Thoracic aorta (tissue), 2 donors: Measurements from ENCODE around the gene NEURL1. TPM values are rescaled to one million over a fixed set of nuclear protein-coding genes. Genes with fewer than 3 reads are reported as not detected.

Experiments used
- ATAC-seq: fragments of 150-250 bp; one replicate; pipeline ENCODE4 v1.8.0; 2017; ENCODE audit warnings: low read depth; ENCODE audit not compliant: insufficient number of reproducible peaks, low FRiP score
- DNase-seq: peaks from one replicate; pipeline ENCODE4 v3.0.0-alpha.2; 2020; ENCODE audit warnings: low spot score
- H3K27ac ChIP-seq, 2 donors: fragments of 200-600 bp; sonication (generic); 1 replicate in 1 of 2; 2 replicates in 1 of 2; pipeline ENCODE4 v1.5.1; 2016; ENCODE audit warnings: mild to moderate bottlenecking in 2 of 2, moderate library complexity in 2 of 2
- H3K27me3 ChIP-seq: fragments of 200-600 bp; sonication (generic); replicated peaks from 2 replicates; pipeline ENCODE4 v1.6.0; 2016; ENCODE audit warnings: mild to moderate bottlenecking; ENCODE audit not compliant: insufficient read depth
- H3K36me3 ChIP-seq: fragments of 200-600 bp; sonication (generic); one replicate; pipeline ENCODE4 v1.5.1; 2016
- H3K4me1 ChIP-seq, 2 donors: fragments of 200-600 bp; sonication (generic); 1 replicate in 1 of 2; 2 replicates in 1 of 2; pipeline versions ENCODE4 v1.5.1 to v1.6.0; 2016; ENCODE audit warnings: low read depth in 2 of 2, mild to moderate bottlenecking in 1 of 2; ENCODE audit not compliant: control insufficient read depth in 1 of 2
- H3K4me3 ChIP-seq: fragments of 200-600 bp; sonication (generic); 2 replicates; pipeline ENCODE4 v1.5.1; 2016; ENCODE audit warnings: mild to moderate bottlenecking
- H3K9me3 ChIP-seq: fragments of 200-600 bp; sonication (generic); 2 replicates; pipeline ENCODE4 v1.5.1; 2016
- total RNA-seq, 2 donors: library from RNA; depleted of rRNA; stranded (reverse); fragments of >200 nt; gene quantifications; one replicate each; pipeline versions ENCODE4 v1.1.0 to v1.2.3, GENCODE V29; 2016
- TF ChIP-seq, protein P1 (sequence below): fragments of 200-600 bp; sonication (generic); IDR thresholded peaks from one replicate; pipeline ENCODE4 v1.5.1; 2019; ENCODE audit warnings: antibody characterized with exemption

The NEURL1 gene
- total RNA-seq, 2 donors from 2014 or later = 0.28 TPM; not detected in 1

DNA sequence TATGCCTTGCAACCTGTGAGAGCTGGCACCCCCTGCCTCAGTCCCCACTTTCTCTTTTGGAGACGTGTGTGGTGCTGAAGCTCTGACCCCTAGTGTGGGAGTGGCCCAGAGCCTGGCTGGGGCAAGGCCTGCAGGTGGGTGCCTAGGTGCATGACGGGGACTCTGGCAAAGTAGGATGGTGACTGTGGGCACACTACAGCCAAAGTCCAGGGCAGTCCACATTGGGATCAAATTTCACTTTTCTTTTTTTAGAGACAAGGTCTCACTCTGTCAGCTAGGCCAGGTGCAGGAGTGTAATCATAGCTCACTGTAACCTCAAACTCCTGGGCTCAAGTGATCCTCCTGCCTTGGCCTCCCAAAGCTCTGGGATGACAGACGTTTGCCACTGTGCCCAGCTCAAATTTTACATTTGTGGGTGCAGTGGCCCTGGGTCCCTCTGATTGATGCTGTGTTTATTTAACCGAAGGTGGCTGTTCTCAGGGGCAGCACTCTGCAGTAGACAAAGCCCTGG lies 52.3 kb downstream of the NEURL1 start:
- no peaks in the 10 kb centered on the region for H3K27me3 ChIP-seq
- DNase-seq (no peak), ATAC-seq (no peak)
- no peak overlapping the region for H3K4me3 ChIP-seq
- no peak overlapping the region for H3K27ac ChIP-seq
- TF ChIP-seq, protein P1, sequence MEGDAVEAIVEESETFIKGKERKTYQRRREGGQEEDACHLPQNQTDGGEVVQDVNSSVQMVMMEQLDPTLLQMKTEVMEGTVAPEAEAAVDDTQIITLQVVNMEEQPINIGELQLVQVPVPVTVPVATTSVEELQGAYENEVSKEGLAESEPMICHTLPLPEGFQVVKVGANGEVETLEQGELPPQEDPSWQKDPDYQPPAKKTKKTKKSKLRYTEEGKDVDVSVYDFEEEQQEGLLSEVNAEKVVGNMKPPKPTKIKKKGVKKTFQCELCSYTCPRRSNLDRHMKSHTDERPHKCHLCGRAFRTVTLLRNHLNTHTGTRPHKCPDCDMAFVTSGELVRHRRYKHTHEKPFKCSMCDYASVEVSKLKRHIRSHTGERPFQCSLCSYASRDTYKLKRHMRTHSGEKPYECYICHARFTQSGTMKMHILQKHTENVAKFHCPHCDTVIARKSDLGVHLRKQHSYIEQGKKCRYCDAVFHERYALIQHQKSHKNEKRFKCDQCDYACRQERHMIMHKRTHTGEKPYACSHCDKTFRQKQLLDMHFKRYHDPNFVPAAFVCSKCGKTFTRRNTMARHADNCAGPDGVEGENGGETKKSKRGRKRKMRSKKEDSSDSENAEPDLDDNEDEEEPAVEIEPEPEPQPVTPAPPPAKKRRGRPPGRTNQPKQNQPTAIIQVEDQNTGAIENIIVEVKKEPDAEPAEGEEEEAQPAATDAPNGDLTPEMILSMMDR = no peak
- H3K4me1 ChIP-seq = peaks cover 4 to 7% of the 10 kb centered on the region in 2 donors
- no peaks in the 10 kb centered on the region for H3K9me3 ChIP-seq
- no peaks in the 10 kb centered on the region for H3K36me3 ChIP-seq

DNA sequence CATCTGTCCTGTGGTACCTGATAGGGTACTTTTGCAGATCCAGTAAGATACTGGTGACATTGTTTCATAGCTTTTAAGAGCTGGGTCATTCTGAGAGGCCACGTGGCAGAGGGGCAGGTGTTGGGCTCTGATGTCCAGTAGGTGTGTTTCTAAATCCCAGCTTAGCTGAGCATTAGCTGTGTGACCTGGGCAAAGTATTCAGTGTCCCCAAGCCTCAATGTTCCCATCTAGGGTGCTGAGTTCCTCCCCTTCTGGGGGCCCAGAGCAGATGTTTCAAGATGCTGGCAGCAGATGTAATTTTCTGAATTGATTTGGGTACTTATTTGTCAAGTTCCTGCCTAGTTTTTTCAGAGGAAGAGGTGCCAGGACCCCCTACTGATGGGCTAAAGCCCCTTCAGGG lies 52.9 kb downstream of the NEURL1 start:
- no peak overlapping the region for H3K27ac ChIP-seq
- no peaks in the 10 kb centered on the region for H3K27me3 ChIP-seq
- peaks cover 4 to 7% of the 10 kb centered on the region in 2 donors for H3K4me1 ChIP-seq
- TF ChIP-seq, protein P1 = no peak
- H3K36me3 ChIP-seq = no peaks in the 10 kb centered on the region
- no peak overlapping the region for H3K4me3 ChIP-seq
- ATAC-seq (no peak), DNase-seq (no peak)
- H3K9me3 ChIP-seq = no peaks in the 10 kb centered on the region

DNA sequence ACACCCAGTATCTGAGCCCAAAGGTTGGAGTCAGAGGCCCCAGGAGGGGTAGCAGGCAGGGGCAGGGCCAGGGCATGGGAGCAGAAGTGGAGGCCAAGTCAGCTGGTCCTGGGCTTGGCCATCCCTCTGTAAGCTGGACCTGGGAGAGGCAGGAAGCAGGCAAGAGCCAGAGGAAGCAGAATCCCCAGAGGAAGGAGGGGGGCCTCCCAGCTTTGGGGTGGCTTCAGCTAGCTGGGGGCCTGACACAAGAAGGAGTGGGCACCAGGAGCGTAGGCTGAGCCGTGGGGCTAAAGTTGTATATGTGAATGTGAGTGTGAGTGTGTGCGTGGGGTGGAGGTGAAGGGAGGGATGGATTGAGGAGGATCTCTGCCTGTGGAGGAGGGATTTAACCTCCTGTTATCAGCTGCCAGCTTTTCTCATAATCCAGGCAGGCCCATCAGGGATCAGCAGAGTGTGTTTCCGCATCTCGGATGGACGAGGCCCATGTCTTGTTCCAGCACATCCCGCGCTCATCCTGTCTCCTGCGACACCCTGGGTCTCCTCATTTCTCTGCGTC lies 54.0 kb downstream of the NEURL1 start:
- TF ChIP-seq, protein P1 = no peak
- Histone ChIP-seq H3K9me3 (no peaks in the 10 kb centered on the region), H3K27me3 (no peaks in the 10 kb centered on the region), H3K4me3 (no peak overlapping the region), H3K36me3 (no peaks in the 10 kb centered on the region), H3K4me1 (peaks cover 4 to 7% of the 10 kb centered on the region in 2 donors), H3K27ac (no peak overlapping the region)
- no peak for DNase-seq
- no peak for ATAC-seq

DNA sequence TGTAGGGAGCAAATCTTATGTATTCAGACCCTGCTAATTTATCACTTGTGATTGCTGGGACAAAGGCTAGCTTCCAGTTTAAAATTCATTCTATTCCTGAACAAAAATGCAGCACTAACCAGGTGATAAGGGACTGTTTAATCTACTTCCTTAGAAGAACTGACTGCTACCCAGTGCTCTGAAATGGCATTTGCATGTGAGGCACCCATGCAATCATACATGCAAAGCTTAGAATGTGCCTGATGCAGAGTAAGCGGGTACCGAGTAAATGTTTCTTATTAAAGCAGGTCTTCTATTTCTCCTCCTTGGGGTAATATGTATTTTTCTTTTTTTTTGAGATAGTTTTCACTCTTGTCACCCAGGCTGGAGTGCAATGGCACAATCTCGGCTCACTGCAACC lies 54.5 kb downstream of the NEURL1 start:
- ATAC-seq (no peak), DNase-seq (no peak)
- Histone ChIP-seq H3K9me3 (no peaks in the 10 kb centered on the region), H3K27ac (no peak overlapping the region), H3K36me3 (no peaks in the 10 kb centered on the region), H3K4me3 (no peak overlapping the region), H3K27me3 (no peaks in the 10 kb centered on the region), H3K4me1 (peaks cover 3 to 5% of the 10 kb centered on the region in 2 donors)
- TF ChIP-seq, protein P1 = no peak

DNA sequence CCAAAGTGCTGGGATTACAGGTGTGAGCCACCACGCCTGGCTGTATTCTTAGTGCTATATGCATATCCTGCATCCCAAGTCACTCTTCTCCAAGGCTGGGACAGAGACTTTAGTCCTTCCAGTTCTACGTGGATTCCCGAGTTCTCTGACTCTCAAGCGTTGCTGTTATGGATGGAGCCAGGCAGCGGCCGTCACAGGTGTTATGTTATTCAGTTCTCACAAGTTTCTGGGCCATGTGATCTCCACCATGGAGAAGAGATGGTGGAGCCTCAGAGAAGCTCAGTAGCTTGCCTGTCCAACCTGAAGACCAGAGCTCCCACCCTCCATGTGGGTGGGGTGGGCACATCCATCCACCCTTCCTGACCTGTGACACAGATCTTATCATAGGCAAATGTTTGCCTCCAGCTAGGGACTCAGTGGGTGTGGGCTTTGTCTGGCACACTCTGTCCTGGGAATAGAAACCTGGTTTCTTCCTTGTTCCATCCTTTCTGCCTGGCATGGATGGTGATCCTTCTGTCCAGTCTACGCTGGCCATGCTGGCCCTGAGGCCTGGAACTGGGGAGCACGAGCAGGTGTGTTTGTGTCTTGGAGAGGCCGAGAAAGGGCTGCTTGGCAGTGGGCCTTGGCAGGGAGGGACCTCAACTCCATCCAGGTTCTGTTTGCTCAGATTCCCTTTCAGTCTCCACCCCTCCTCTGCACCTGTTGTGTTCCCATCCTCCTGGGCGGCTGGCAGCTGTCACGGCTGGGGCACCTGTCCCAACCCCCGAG lies 55.3 kb downstream of the NEURL1 start:
- TF ChIP-seq, protein P1 = no peak
- H3K9me3 ChIP-seq = no peaks in the 10 kb centered on the region
- ATAC-seq (no peak), DNase-seq (no peak)
- H3K4me1 ChIP-seq = no peaks in the 10 kb centered on the region
- no peaks in the 10 kb centered on the region for H3K27me3 ChIP-seq
- H3K36me3 ChIP-seq = no peaks in the 10 kb centered on the region
- H3K27ac ChIP-seq = no peak overlapping the region
- H3K4me3 ChIP-seq = no peak overlapping the region
